Hepatic stellate cell (primary cell): Measurements from ENCODE around the gene FLAD1.

ENCODE experiments used
- DNase-seq: peaks from one replicate; pipeline ENCODE4 v3.0.0; 2011; ENCODE audit warnings: low spot score

Gene FLAD1

GRCh38 chr1:155005076-155006011 lies 22.2 kb downstream of the FLAD1 start:
- DNase-seq: no peak

GRCh38 chr1:155006601-155007101 lies 23.5 kb downstream of the FLAD1 start:
- peak; percentile 49 for DNase-seq

GRCh38 chr1:155007251-155007828 lies 24.2 kb downstream of the FLAD1 start:
- no peak for DNase-seq

GRCh38 chr1:155008015-155008941 lies 25.1 kb downstream of the FLAD1 start:
- DNase-seq: no peak

GRCh38 chr1:155009221-155009711 lies 26.1 kb downstream of the FLAD1 start:
- no peak for DNase-seq

- DNase-seq: no peak
Measured at GRCh38 chr1:155009742-155010141, 26.6 kb downstream of the FLAD1 start.

- no peak for DNase-seq
Measured at GRCh38 chr1:155010211-155010918, 27.2 kb downstream of the FLAD1 start.

- DNase-seq: no peak
Measured at GRCh38 chr1:155011004-155011416, 27.9 kb downstream of the FLAD1 start.

- DNase-seq: no peak
Measured at GRCh38 chr1:155011437-155012025, 28.4 kb downstream of the FLAD1 start.

- DNase-seq: no peak
Measured at GRCh38 chr1:155012026-155012546, 28.9 kb downstream of the FLAD1 start.

GRCh38 chr1:155012776-155013602 lies 29.8 kb downstream of the FLAD1 start:
- DNase-seq: no peak

- no peak for DNase-seq
Measured at GRCh38 chr1:155013632-155014031, 30.5 kb downstream of the FLAD1 start.

- no peak for DNase-seq
Measured at GRCh38 chr1:155014709-155015508, 31.8 kb downstream of the FLAD1 start.

GRCh38 chr1:155015527-155016230 lies 32.5 kb downstream of the FLAD1 start:
- DNase-seq: no peak

GRCh38 chr1:155016231-155016831 lies 33.2 kb downstream of the FLAD1 start:
- DNase-seq: no peak

- DNase-seq: peak; percentile 87
Measured at GRCh38 chr1:155017041-155017945, 34.1 kb downstream of the FLAD1 start.

GRCh38 chr1:155017946-155018316 lies 34.8 kb downstream of the FLAD1 start:
- DNase-seq: no peak
